HG02885 (cell line): ENCODE data around the gene CXCR3.
"Not testable (repeated sequence)": the region's sequence is repeated elsewhere in the genome, so short reads cannot be mapped to it uniquely, and the experiment has no call there.

ENCODE experiments used
- ATAC-seq: cut with Tn5 transposase; IDR thresholded peaks from one replicate; pipeline ENCODE4 v1.9.1; 2021; ENCODE audit warnings: mild to moderate bottlenecking; ENCODE audit not compliant: unreplicated experiment, poor library complexity

CXCR3 gene

DNA sequence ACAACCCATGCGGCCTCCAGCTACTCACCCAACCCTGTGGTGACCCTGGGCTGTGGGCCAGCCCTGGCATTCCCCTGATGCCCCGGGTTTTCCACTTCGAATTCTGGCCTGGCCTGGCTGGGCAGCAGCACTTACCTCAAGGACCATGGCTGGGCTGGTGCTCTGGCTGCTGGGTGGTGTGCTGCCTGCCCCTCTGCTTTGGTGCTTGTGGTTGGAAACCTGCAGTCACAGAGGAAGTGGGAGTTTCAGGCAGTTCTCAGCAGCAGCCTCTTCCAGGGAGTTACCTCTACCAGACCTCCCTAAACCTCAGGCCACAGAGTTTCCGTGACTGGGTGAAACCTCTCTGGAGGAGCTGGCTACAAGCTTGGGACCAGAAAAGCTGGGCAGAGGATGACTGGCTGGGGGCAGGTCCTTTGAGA is at the start of gene CXCR3:
Gene CXCR3 (minus strand): TSS at position 209 of the 419 bp plus-strand sequence. CDS start 62 bp downstream, at position 147.
- peak; percentile 57 for ATAC-seq

DNA sequence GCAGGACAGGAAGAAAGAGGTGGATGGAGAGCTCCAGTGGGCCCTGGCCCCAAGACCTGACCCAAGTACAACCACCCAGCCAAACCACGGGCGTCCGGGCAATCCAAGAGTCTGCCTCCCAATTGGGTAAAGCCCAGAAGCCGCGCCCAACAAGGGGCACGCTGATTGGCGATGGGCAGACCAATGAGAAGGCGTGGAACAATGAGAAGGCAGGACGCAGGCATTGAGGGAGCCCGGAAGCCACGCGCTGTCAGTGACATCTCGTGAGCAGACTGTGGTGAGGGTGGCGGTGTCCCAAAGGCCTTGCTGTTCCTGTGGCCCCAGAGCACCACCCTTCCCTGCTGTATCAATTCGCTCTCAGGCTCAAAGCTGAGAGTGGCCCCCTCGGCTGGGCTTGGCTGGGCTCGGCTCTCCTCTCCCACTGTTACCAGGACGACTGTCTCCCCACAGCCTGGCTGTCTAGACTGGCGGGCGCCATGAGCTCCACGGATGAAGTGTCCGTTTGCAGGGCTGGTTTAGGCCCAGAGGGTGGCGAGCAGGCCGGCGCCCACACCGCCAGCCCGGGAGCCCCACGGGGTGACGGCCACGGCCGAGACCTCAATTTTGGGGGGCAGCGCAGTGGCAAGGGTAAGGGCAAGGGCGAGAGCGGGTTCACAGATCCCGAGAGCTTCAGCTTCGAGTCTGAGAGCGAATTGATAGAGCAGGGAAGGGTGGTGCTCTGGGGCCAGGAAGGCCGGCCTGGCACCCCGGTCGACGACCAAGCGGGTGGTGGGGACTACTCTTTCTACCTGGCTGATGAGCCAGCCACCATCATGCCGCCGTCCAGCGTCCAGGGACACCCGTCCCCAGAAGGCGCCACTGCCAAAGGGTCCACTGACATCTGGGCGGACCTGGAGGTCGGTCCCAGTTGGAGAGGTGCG is 49.3 kb upstream of the CXCR3 start, which contains the start of gene LOC101059915:
Gene LOC101059915 (plus strand): TSS at position 219 of the 920 bp plus-strand sequence.
- ATAC-seq, result no peak

DNA sequence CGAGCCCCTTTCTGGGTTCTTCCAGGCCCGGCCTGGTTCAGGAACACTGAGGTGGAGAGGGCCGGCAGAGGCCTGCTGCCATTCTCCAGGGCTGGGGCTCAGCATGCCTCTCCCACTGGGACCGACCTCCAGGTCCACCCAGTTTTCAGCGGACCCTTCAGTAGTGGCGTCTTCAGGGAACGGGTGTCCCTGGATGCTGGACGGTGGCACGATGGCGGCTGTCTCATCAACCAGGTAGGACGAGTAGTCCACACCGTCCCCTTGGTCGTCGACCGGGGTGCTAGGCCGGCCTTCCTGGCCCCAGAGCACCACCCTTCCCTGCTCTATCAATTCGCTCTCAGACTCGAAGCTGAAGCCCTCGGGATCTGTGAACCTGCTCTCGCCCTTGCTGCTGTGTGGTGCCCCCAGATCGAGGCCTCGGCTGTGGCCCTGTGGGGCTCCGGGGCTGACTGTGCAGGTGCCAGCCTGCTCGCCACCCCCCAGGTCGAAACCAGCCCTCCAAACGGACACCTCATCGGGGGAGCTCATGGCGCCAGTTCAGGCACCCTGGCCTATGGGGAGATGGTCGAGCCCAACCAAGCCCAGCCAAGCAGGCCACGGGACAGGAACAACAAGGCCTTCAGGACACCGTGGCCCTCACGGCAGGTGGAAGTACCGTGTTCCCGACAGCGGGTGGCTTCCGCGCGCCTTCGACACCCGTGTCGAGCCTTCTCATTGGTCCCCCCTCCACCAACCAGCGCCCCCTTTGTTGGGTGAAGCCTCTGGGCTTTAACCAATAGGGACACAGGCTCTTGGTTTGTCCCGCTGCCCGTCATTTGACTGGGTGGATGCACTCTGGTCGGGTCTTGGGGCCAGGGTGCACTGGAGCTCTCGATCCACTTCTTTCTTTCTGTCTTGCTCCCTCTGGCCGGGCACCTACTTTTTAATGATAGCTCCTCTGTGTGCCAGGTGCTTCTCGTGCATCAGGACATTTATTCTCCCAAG is 48.2 kb upstream of the CXCR3 start:
- ATAC-seq, result no peak

DNA sequence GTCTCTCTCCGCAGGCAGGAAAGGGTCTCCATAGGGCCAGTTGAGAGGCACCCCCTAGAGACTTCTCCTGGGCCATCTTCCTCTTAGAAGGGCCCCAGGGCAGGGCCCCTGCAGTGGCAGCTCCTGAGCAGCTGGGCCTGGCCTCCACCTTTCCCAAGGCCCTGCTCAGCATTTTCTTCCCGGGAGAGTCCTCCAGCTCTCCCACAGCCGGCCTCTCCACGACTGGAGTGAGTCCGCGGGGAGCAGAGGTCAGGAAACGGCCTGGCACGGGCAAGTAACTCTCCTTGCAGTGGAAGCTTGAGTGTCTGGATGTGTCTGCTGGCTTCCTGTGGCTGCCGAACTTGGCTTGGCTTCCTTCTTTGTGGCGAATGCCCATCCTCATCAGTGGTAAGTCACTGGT is 47.4 kb upstream of the CXCR3 start:
- no peak for ATAC-seq

DNA sequence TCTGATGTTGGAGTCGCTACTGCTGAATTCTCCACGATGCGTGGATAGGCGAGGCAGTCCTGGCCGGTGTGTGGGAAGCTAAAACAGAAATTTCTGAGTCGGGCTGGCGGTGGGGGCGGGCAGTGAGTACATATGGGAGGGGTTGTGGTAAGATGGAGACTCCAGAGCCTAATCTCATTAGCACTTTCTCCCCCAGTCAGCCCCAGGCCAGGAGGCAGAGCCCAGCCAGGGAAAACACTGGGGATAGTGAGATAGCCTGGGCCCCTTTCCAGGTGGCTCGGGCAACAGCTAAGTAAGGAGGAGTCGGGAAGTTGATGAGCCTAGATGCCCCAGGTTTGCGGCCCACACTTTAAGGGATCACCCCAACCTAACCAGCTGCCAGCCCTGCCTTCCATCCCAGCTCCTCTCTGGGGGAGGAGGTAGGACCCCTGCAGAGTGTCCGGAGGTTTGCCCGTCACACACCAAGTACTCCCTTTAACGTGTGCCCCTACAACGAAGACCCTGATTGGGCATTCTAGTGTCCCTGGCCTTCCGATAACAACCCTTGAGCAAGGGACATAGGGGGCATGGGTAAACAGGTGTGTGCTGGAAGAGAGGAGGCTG is 46.7 kb upstream of the CXCR3 start:
- no peak for ATAC-seq

DNA sequence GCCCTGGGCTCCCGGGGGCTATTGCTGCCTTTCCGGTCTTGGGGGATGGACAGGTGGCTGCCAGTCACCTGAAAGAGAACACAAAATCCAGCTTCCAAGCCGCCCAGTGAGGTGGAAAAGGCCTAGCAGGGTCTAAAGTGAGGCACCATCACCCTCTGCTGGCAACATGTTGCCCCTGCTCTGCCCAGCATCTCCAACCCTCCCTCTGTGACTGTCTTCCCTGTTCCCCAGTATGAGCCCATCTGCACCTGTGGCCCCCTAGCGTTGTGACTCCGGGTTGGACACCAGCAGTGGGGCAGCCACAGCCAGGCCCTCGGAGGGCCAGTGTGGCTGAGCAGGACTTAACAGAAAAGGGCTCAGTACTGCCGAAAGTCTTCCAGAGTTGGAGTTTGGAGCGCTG is 45.9 kb upstream of the CXCR3 start:
- not testable (repeated sequence) for ATAC-seq

DNA sequence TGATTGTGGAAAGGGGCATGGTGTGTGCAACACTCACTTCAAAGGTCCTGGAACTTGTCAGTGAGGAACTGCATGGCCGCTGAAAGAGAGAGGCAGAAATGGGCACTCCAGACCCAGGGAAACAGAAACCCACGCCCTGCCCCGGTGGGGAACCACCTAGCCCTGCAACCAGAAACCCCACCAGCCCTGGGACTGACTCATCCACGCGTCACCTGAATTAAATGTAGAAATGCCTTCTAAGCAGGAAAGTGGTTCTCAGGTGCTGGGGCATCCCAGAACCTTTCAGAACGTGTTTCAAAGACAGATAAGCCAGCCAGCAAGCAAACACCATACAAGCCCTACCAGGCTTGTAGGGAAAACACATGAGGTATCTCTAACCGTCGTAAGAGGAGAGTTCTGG is 44.9 kb upstream of the CXCR3 start:
- ATAC-seq, result not testable (repeated sequence)

DNA sequence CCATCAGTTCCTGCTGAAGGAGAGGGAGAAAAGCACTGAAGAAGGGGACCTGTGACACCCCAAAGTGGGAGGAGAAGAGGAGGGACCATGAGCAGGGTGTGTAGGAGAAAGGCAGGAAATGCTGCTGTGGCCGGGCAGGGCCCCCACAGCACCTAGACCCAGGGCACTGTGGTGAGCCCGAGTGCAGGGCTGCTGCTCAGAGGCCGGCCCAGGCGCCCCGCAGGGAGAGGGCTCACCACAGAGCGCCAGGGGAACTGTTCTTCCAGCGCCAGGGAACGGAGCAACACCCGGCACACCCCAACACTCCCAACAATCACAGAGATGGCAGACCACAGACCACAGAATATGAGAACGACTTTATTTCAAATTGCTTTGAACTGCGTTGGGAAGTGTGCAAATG is 44.3 kb upstream of the CXCR3 start:
- not testable (repeated sequence) for ATAC-seq

DNA sequence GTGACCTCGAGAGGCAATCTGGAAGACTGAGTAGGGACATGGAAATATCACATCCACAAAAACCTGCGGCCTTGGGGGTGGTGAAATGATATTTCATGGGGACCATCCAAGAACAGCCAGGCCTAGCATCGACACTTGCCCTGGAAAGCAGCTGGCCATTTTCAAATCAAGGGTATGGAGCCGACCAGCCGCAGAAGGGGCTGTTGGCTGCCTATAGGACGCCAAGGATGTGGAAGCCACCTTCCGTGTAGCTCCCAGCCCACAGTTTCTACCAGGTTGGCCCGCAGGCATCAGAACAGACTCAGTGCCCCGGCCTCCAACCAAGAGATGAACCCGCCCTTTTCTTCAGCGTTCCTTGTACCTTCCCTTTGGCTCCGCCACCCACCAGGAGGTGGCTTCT is 43.6 kb upstream of the CXCR3 start:
- no peak for ATAC-seq

DNA sequence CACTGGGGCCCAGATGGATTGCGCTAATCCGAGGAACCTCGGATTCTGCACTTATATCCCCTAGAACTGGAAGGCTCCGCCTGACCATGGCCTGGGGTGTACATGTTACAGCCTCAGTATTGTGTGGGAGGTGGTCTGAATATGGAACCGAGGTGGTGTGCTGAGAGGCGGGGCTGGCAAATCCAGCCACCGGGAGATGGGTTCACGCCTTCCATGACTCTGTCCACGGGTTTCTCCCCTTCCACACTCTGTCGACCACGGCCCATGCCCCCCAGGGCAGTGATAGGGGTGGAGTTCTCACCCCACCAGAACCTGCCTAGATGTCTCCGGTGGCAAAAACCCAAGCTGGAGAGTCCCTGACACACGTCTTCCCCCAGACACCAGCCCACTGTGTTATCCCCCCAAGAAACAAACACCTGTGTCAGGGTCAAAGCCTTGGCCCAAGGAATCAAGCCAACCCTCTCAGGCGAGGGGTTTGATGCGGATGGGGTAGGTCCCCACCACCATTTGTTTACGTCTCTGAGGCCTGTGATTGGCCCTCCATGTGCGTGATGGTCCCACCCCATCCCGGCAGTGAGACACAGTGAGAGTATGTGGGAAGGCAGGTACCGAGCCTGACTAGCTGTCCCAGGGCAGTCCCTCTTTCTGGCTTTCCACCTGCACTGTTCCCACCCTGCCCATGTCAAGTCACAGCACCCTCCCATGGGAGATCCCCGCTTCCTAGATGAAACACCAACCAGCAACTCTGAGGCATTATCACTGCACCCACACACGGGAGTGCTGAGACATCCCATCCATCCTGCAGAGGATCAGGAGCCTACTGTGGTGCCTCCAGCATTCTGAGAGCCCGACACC is 42.5 kb upstream of the CXCR3 start:
- ATAC-seq, result no peak

DNA sequence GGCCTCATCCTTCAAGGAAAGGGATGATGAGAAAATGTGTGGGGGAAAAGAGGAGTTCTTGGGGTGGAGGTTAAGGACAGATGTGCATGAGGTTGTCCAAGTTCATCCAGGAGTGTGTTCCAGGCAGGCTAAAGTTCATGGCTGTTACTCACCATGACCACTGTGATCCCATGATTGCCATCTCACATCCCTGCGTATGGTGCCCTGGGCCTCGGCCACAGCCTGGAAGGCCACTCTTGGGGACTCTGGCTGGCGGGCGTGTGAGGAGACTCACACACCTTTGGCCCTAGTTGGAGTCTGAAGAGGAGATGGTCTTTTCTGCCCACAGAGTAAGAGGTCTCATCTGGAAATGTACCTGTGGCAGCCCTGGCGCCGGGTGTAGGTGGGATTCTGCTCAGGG is 41.6 kb upstream of the CXCR3 start:
- ATAC-seq, result no peak

DNA sequence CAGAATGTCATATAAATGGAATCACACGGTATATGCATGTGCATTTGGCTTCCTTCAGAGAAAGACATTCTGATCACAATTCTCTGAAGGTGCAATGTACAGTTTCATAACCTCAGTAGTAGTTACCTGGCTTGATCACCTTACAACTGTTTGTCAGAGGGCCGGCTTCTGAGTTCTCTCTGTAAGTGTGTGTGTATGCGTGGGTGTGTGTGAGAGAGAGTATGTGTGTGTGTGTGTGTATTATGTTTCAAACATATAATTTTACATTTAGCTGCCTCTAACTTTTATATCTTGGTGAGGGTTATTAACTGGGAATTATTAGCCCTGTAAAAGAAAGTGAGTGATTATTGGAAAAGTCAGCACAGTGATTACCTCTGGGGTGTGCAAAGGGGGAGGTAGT is 41.0 kb upstream of the CXCR3 start:
- ATAC-seq, result no peak

DNA sequence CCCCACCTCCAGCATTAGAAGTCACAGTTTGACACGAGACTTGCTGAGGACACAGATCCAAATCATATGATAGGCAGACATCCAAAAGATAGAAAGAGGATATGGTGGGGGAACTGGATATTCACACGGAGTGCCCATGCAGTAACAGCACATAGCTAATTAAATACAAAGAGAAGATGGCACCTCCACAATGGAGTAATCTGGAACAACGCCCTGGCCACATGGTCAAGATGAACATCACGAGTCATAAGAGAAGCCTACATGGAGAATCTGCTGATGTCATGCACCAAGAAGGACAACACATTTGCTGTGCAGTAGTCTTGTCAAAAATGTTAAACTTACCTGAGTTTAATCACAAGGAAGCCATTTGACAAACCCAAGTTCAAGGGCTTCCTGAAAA is 39.0 kb upstream of the CXCR3 start:
- no peak for ATAC-seq

DNA sequence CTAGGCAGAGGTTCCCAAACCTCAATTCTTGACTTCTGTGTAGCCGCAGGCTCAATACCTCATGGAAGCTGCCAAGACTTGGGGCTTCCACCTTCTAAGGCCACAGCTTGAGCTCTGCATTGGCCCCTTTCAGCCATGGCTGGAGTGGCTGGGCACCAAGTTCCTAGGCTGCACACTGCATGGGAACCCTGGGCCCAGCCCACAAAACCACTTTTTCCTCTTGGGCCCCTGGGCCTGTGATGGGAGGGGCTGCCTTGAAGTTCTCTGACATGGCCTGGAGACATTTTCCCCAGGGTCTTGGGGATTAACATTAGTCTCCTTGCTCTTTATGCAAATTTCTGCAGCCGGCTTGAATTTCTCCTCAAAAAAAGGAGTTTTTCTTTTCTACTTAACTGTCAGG is 35.0 kb upstream of the CXCR3 start:
- ATAC-seq, result no peak

DNA sequence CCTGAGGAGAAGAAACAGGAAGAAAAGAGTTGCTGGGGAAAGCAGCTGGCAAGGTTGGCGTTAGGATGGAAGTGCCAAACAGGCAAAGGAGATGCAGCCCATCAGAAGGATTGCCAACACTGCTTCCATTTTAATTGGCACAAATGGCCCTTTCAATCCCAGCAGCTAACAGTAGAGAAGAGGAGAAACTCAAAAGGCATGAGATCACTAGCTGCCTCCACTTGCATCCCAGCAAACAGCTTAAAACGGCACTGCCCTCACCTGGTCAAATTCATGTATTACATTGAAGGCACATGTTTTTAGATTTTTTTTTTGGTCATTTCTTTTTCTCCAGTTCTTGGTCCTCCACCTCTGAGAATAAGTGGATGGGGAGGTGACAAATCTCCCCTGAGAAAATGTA is 34.1 kb upstream of the CXCR3 start:
- ATAC-seq, result no peak

DNA sequence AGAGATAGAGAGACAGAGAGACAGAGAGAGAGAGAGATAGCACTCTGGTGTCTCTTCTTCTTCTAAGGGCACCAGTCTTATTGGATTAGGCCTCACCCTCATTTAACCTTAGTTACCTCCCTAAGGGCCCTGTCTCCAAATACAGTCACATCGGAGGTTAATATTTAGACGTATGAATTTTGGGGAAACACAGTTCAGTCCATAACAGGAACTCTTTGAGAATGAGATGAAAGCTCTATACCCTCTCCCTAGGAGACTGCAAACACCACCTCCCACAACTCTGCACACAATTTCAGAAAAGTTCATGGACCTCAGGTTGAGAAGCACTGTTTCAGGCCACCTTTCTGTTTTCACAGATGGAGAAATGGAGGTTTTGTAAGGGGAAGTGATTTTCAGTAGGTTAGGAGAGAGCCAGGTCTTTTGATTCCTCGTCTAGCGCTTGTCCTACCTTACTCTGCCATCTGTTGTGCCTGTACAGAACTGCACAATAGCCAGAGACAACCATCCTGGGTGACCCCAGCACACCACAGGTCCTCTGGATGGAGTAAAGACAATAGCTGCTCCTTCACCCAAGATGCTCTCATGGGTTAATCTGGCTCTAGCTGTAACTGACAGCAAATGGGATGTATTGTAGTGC is 32.1 kb upstream of the CXCR3 start:
- peak; percentile 85 for ATAC-seq

DNA sequence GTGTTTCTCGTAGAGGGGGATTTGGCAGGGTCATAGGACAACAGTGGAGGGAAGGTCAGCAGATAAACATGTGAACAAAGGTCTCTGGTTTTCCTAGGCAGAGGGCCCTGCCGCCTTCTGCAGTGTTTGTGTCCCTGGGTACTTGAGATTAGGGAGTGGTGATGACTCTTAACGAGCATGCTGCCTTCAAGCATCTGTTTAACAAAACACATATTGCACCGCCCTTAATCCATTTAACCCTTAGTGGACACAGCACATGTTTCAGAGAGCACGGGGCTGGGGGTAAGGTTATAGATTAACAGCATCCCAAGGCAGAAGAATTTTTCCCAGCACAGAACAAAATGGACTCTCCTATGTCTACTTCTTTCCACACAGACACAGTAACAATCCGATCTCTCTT is 26.1 kb upstream of the CXCR3 start:
- ATAC-seq, result not testable (repeated sequence)

DNA sequence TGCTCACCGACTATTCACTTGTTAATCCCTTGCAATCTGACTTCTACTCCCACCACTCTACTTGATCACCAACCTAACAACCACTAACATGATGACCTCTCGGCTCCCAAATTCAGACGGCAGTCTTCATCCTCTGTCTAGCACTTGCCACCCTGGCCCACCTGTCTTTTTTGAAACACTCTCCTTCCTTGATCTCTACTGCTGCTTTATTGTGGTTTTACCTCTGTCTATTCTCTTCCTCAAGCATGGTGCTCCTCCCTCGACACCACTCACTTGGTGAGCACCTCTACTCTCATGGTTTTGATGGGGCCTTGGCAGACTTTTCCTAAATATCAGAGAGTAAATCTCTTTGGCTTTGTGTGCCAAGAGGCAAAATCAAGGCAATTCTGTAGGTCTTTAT is 21.7 kb upstream of the CXCR3 start:
- ATAC-seq, result no peak

DNA sequence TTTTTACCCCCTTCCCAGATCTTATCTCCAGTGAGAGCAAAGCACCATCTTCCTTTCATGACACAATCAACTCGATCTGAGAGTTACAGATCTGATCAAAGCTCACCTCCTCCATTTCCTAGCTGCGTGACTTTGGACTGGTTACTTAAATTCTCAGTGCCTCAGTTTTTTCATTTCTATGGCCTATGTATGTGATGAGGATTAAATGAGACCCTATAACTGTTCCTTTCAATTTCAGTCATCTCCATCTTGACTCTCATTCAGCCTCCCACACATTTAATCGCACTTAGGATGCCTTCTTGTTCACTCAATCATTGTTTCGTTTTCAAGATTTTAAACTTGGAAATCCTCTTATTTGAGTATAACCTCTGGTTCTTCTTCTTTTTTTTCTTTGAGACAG is 20.1 kb upstream of the CXCR3 start:
- ATAC-seq, result peak; percentile 23
